HEK293 (cell line): Measurements from ENCODE around the gene NFE2L1.

ENCODE experiments used
- GFI1B ChIP-seq: fragments of 450-650 bp; formaldehyde crosslinking; IDR thresholded peaks from 2 replicates; pipeline ENCODE4 v1.5.1; 2016; ENCODE audit warnings: missing biosample characterization, missing genetic modification characterization
- HOXA7 ChIP-seq: sonication (generic); formaldehyde crosslinking; IDR thresholded peaks from 2 replicates; pipeline ENCODE4 v1.8.1; 2022; ENCODE audit warnings: missing genetic modification reagents, borderline replicate concordance
- HOXD13 ChIP-seq: sonication (generic); formaldehyde crosslinking; IDR thresholded peaks from 2 replicates; pipeline ENCODE4 v1.8.0; 2022; ENCODE audit warnings: missing genetic modification reagents, borderline replicate concordance
- PRDM6 ChIP-seq: fragments of 450-650 bp; formaldehyde crosslinking; IDR thresholded peaks from 2 replicates; pipeline ENCODE4 v1.5.1; 2017; ENCODE audit warnings: missing biosample characterization, missing genetic modification characterization
- SALL2 ChIP-seq: fragments of 450-650 bp; formaldehyde crosslinking; IDR thresholded peaks from 2 replicates; pipeline ENCODE4 v1.5.0; 2017; ENCODE audit warnings: missing biosample characterization, mild to moderate bottlenecking, missing genetic modification characterization, borderline replicate concordance
- SETDB1 ChIP-seq: IDR thresholded peaks from one replicate; pipeline ENCODE4 v1.6.1; 2017; ENCODE audit warnings: mild to moderate bottlenecking, low read length, moderate library complexity, mixed read lengths; ENCODE audit not compliant: insufficient read length
- TRIM28 ChIP-seq: IDR thresholded peaks from 2 replicates; pipeline ENCODE4 v1.6.1; 2011; ENCODE audit warnings: low read length, control low read depth, borderline replicate concordance
- YY1 ChIP-seq: fragments of 450-650 bp; formaldehyde crosslinking; IDR thresholded peaks from 2 replicates; pipeline ENCODE4 v1.5.1; 2018; ENCODE audit warnings: missing biosample characterization, missing genetic modification characterization
- ZBTB21 ChIP-seq: fragments of 450-650 bp; formaldehyde crosslinking; IDR thresholded peaks from 2 replicates; pipeline ENCODE4 v1.5.1; 2017; ENCODE audit warnings: missing biosample characterization, missing genetic modification characterization
- ZFHX2 ChIP-seq: fragments of 450-650 bp; formaldehyde crosslinking; conservative IDR thresholded peaks from 2 replicates; pipeline ENCODE4 v1.5.1; 2016; ENCODE audit warnings: missing biosample characterization, missing genetic modification characterization
- ZNF132 ChIP-seq: fragments of 450-650 bp; formaldehyde crosslinking; IDR thresholded peaks from 2 replicates; pipeline ENCODE4 v1.5.1; 2017; ENCODE audit warnings: missing biosample characterization, missing genetic modification characterization, borderline replicate concordance
- ZNF146 ChIP-seq: fragments of 450-650 bp; formaldehyde crosslinking; IDR thresholded peaks from 2 replicates; pipeline ENCODE4 v1.5.1; 2016; ENCODE audit warnings: missing biosample characterization, missing genetic modification characterization
- ZNF18 ChIP-seq: fragments of 450-650 bp; formaldehyde crosslinking; IDR thresholded peaks from 2 replicates; pipeline ENCODE4 v1.5.1; 2016; ENCODE audit warnings: missing biosample characterization, missing genetic modification characterization
- ZNF214 ChIP-seq: fragments of 450-650 bp; formaldehyde crosslinking; IDR thresholded peaks from 2 replicates; pipeline ENCODE4 v1.5.1; 2017; ENCODE audit warnings: missing biosample characterization, mild to moderate bottlenecking, missing genetic modification characterization, borderline replicate concordance
- ZNF266 ChIP-seq: fragments of 450-650 bp; formaldehyde crosslinking; IDR thresholded peaks from 2 replicates; pipeline ENCODE4 v1.5.1; 2016; ENCODE audit warnings: missing biosample characterization, missing genetic modification characterization, low read depth
- ZNF510 ChIP-seq: fragments of 450-650 bp; formaldehyde crosslinking; IDR thresholded peaks from 2 replicates; pipeline ENCODE4 v1.5.1; 2018; ENCODE audit warnings: mild to moderate bottlenecking, missing genetic modification characterization, missing biosample characterization; ENCODE audit not compliant: insufficient replicate concordance
- ZNF521 ChIP-seq: fragments of 450-650 bp; formaldehyde crosslinking; IDR thresholded peaks from 2 replicates; pipeline ENCODE4 v1.5.1; 2017; ENCODE audit warnings: missing biosample characterization, mild to moderate bottlenecking, missing genetic modification characterization
- ZNF530 ChIP-seq: fragments of 450-650 bp; formaldehyde crosslinking; IDR thresholded peaks from 2 replicates; pipeline ENCODE4 v1.5.1; 2016; ENCODE audit warnings: low read depth, missing biosample characterization, missing genetic modification characterization
- ZNF548 ChIP-seq: fragments of 450-650 bp; formaldehyde crosslinking; IDR thresholded peaks from 2 replicates; pipeline ENCODE4 v1.5.1; 2016; ENCODE audit warnings: missing biosample characterization, missing genetic modification characterization
- ZNF571 ChIP-seq: fragments of 450-650 bp; formaldehyde crosslinking; IDR thresholded peaks from 2 replicates; pipeline ENCODE4 v1.5.0; 2017; ENCODE audit warnings: missing biosample characterization, missing genetic modification characterization
- ZNF585B ChIP-seq: fragments of 450-650 bp; formaldehyde crosslinking; IDR thresholded peaks from 2 replicates; pipeline ENCODE4 v1.5.1; 2016; ENCODE audit warnings: missing biosample characterization, missing genetic modification characterization
- ZNF600 ChIP-seq: fragments of 450-650 bp; formaldehyde crosslinking; IDR thresholded peaks from 2 replicates; pipeline ENCODE4 v1.5.1; 2016; ENCODE audit warnings: missing biosample characterization, missing genetic modification characterization
- ZNF664 ChIP-seq: fragments of 450-650 bp; formaldehyde crosslinking; IDR thresholded peaks from 2 replicates; pipeline ENCODE4 v1.5.1; 2016; ENCODE audit warnings: missing biosample characterization, missing genetic modification characterization
- ZNF670 ChIP-seq: fragments of 450-650 bp; formaldehyde crosslinking; IDR thresholded peaks from 2 replicates; pipeline ENCODE4 v1.5.1; 2016; ENCODE audit warnings: missing biosample characterization, missing genetic modification characterization, low read depth
- ZNF692 ChIP-seq: fragments of 450-650 bp; formaldehyde crosslinking; IDR thresholded peaks from 2 replicates; pipeline ENCODE4 v1.5.1; 2016; ENCODE audit warnings: missing biosample characterization, missing genetic modification characterization
- ZNF701 ChIP-seq: fragments of 450-650 bp; formaldehyde crosslinking; IDR thresholded peaks from 2 replicates; pipeline ENCODE4 v1.5.1; 2016; ENCODE audit warnings: missing biosample characterization, missing genetic modification characterization
- ZSCAN16 ChIP-seq: fragments of 450-650 bp; formaldehyde crosslinking; IDR thresholded peaks from 2 replicates; pipeline ENCODE4 v1.5.1; 2016; ENCODE audit warnings: missing biosample characterization, missing genetic modification characterization
- ZSCAN30 ChIP-seq: fragments of 450-650 bp; IDR thresholded peaks from 2 replicates; pipeline ENCODE4 v1.5.1; 2018; ENCODE audit warnings: missing biosample characterization, mild to moderate bottlenecking, missing genetic modification characterization, moderate library complexity
- TF ChIP-seq, protein P1 (sequence below): fragments of 450-650 bp; formaldehyde crosslinking; IDR thresholded peaks from 2 replicates; pipeline ENCODE4 v1.5.1; 2016; ENCODE audit warnings: missing biosample characterization, missing genetic modification characterization, borderline replicate concordance
- TF ChIP-seq, protein P2 (sequence below): fragments of 450-650 bp; formaldehyde crosslinking; IDR thresholded peaks from 2 replicates; pipeline ENCODE4; 2016; ENCODE audit warnings: missing biosample characterization, missing genetic modification characterization
- TF ChIP-seq, protein P3 (sequence below): fragments of 450-650 bp; formaldehyde crosslinking; IDR thresholded peaks from 2 replicates; pipeline ENCODE4 v1.5.1; 2016; ENCODE audit warnings: missing biosample characterization, missing genetic modification characterization

Gene NFE2L1

DNA sequence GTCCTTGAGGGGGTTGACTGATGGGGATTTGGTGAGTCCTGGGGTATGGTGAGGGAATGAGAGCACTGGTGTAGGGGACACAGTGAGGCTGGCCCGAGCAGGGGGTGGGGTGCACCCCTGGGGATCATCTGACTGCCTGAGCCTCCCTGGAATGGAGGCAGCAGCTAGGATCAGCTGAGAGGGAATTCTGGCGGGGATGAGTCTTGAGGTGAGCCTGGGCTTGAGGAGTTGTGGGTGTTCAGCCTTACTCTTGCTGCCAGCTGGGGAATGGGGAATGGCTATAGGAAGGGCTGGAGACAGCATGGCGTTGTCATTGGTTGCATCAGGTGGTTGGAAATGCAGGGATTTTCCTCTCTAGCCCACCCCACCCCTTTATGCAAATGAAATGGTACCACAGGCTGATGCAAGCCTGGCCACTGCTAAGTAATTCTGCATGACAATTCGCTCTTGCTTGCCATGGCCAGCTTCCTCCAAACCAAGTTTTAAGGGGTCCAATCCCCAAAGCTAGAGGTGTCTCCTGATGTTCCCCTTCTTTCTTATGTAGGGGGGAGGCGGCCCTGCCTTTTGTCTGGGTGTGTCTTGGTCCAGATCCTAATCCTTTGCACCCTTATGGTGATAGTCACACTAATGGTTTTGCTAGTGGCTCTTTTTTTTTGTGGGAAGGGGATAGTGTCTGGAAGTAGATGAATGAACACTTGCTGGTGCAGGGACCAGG lies 7.5 kb downstream of the NFE2L1 start (continued):
- TF ChIP-seq, protein P1, sequence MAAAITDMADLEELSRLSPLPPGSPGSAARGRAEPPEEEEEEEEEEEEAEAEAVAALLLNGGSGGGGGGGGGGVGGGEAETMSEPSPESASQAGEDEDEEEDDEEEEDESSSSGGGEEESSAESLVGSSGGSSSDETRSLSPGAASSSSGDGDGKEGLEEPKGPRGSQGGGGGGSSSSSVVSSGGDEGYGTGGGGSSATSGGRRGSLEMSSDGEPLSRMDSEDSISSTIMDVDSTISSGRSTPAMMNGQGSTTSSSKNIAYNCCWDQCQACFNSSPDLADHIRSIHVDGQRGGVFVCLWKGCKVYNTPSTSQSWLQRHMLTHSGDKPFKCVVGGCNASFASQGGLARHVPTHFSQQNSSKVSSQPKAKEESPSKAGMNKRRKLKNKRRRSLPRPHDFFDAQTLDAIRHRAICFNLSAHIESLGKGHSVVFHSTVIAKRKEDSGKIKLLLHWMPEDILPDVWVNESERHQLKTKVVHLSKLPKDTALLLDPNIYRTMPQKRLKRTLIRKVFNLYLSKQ = no peak
- TF ChIP-seq ZNF692 (tag by site-specific recombination) (peak; percentile 15; the same call in 1 of the 2 replicates), GFI1B (tag by site-specific recombination) (no peak), SETDB1 (no peak), TRIM28 (no peak), ZNF146 (tag by site-specific recombination) (no peak), ZNF132 (tag by site-specific recombination) (no peak), ZNF600 (tag by site-specific recombination) (0 out of 2 replicates have a peak, but pooled peaks have one; percentile 58), ZNF585B (tag by site-specific recombination) (no peak), ZNF571 (tag by site-specific recombination) (no peak), SALL2 (tag by site-specific recombination) (no peak), ZSCAN16 (tag by site-specific recombination) (no peak), ZFHX2 (no peak; the same call in 1 of the 2 replicates), HOXD13 (no peak), ZNF664 (tag by site-specific recombination) (no peak), ZNF266 (tag by site-specific recombination) (no peak), ZNF670 (tag by site-specific recombination) (no peak), ZBTB21 (tag by site-specific recombination) (0 out of 2 replicates have a peak, but pooled peaks have one; percentile 20), HOXA7 (CRISPR knock-in tag) (no peak), YY1 (no peak; the same call in 1 of the 2 replicates), PRDM6 (no peak), ZNF214 (no peak), ZNF510 (tag by site-specific recombination) (no peak), ZNF18 (tag by site-specific recombination) (no peak), ZSCAN30 (tag by site-specific recombination) (no peak), ZNF548 (tag by site-specific recombination) (no peak), ZNF521 (no peak), ZNF701 (tag by site-specific recombination) (no peak), ZNF530 (tag by site-specific recombination) (no peak)
- TF ChIP-seq, protein P2, sequence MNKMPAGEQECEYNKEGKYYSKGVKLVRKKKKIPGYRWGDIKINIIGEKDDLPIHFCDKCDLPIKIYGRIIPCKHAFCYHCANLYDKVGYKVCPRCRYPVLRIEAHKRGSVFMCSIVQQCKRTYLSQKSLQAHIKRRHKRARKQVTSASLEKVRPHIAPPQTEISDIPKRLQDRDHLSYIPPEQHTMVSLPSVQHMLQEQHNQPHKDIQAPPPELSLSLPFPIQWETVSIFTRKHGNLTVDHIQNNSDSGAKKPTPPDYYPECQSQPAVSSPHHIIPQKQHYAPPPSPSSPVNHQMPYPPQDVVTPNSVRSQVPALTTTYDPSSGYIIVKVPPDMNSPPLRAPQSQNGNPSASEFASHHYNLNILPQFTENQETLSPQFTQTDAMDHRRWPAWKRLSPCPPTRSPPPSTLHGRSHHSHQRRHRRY = no peak; the same call in none of the 2 replicates
- TF ChIP-seq, protein P3, sequence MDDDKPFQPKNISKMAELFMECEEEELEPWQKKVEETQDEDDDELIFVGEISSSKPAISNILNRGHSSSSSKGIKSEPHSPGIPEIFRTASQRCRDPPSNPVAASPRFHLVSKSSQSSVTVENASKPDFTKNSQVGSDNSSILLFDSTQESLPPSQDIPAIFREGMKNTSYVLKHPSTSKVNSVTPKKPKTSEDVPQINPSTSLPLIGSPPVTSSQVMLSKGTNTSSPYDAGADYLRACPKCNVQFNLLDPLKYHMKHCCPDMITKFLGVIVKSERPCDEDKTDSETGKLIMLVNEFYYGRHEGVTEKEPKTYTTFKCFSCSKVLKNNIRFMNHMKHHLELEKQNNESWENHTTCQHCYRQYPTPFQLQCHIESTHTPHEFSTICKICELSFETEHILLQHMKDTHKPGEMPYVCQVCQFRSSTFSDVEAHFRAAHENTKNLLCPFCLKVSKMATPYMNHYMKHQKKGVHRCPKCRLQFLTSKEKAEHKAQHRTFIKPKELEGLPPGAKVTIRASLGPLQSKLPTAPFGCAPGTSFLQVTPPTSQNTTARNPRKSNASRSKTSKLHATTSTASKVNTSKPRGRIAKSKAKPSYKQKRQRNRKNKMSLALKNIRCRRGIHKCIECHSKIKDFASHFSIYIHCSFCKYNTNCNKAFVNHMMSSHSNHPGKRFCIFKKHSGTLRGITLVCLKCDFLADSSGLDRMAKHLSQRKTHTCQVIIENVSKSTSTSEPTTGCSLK (tag by site-specific recombination) = no peak
